Psoas muscle (tissue), 8 donors: ENCODE measurements around the gene CHCHD2. TPM values are rescaled to one million over a fixed set of nuclear protein-coding genes. Genes with fewer than 3 reads are reported as not detected.
"Not testable (repeated sequence)": the region's sequence is repeated elsewhere in the genome, so short reads cannot be mapped to it uniquely, and the experiment has no call there.

Experiments used
- ATAC-seq, 4 donors: fragments of 200-7000 bp; cut with Tn5 transposase; one replicate each; pipeline ENCODE4 v1.9.1; 2020; ENCODE audit warnings: moderate library complexity in 3 of 4, mild to moderate bottlenecking in 2 of 4
- DNase-seq, 2 donors: peaks; one replicate each; pipeline ENCODE4 v3.0.0-alpha.2; 2020
- H3K27ac ChIP-seq: fragments of 200-600 bp; one replicate; pipeline ENCODE4 v1.8.0; 2022
- H3K27me3 ChIP-seq, 3 donors: fragments of 200-600 bp in 1 of 3; one replicate each; pipeline versions ENCODE4 v1.6.1 to v1.8.0; 2013 to 2022; ENCODE audit warnings: low read length in 2 of 3, mild to moderate bottlenecking in 2 of 3, moderate library complexity in 1 of 3; ENCODE audit not compliant: insufficient read depth in 3 of 3
- H3K36me3 ChIP-seq, 2 donors: fragments of 200-600 bp in 1 of 2; one replicate each; pipeline versions ENCODE4 v1.6.1 to v1.8.0; 2013 to 2022; ENCODE audit warnings: low read depth in 1 of 2, mild to moderate bottlenecking in 1 of 2, moderate library complexity in 1 of 2; ENCODE audit not compliant: insufficient read depth in 1 of 2
- H3K4me1 ChIP-seq: fragments of 200-600 bp; one replicate; pipeline ENCODE4 v1.8.0; 2022
- H3K4me3 ChIP-seq: fragments of 200-600 bp; one replicate; pipeline ENCODE4 v1.8.0; 2022; ENCODE audit warnings: mild to moderate bottlenecking
- H3K9me3 ChIP-seq: fragments of 200-600 bp; one replicate; pipeline ENCODE4 v1.8.0; 2022
- WGBS, 3 donors: extraction: QIAGEN DNeasy Blood & Tissue Kit; methylation state at CpG; one replicate each; pipeline versions ENCODE4 v1.1.6 to v1.1.7; 2013; 5-methylcytosine and 5-hydroxymethylcytosine counted together
- intact Hi-C, 2 donors: fragments of 100-400 bp; cut with DNase I; formaldehyde crosslinking; loops; one replicate each; pipeline versions ENCODE4 v1.11.0 to v1.14.2; 2022
- polyA plus RNA-seq, 3 donors: library from polyadenylated mRNA; stranded (reverse); fragments of 200-250 nt; gene quantifications; one replicate each; pipeline ENCODE4 v1.2.3, GENCODE V29; 2013
- total RNA-seq, 4 donors: library from RNA; stranded (reverse); fragmentation: NEBNext Ultra II Directional in 2 of 4; extraction: Animal tissue kit (Norgen Biotek cat#: 25700) in 2 of 4; gene quantifications; one replicate each; pipeline versions ENCODE4 v1.2.1 to v1.2.4, GENCODE V29; 2021 to 2023
- TF ChIP-seq, protein P1 (sequence below): fragments of 200-600 bp; IDR thresholded peaks from one replicate; pipeline ENCODE4 v1.8.0; 2022; ENCODE audit warnings: antibody characterized with exemption
- donor health status: healthy with polysubstance abuse.
- donor health status: DM: no; HTN: no; CAD: no; lungs with moderate emphysema.
- donor health status: Bipolar disorder and iron deficiency.
- donor health status: healthy.
- donor health status: DM: yes; HTN: yes; CAD: no.
- donor health status: DM: no; HTN: no; CAD: no.
- donor health status: DM: no; HTN: no; CAD: no.
- donor health status: DM: yes; HTN: yes; CAD: no.

Gene CHCHD2
- total and polyA plus RNA-seq, 7 donors: 475 to 948 (median 571) TPM

DNA sequence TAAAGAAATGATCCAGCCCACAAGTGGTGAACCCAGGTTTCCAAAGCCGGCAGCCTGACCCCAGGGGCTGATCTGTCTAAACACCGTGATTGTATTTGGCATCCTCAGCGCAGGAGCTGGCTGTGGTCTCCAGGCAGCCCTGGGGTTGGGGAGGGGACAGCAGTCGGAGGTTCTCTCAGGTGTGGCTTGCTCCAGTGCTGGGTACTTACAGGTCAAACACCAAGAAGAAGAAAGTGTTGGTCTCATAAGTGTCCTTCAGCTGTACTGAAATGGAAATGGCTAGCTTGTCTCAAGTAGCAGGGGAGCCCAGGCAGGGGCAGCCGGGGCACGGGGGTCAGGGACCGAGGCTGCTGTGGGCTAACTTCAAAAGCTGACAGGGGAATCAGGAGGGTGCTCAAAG, 19.5 kb downstream of the CHCHD2 start:
- DNase-seq (no peak), ATAC-seq (no peak)
- H3K36me3 ChIP-seq: peaks cover 0 to 46% of the 10 kb centered on the region in 2 donors
- intact Hi-C loops: no loop called here
- no peaks in the 10 kb centered on the region for H3K27me3 ChIP-seq
- H3K9me3 ChIP-seq: no peaks in the 10 kb centered on the region
- H3K4me3 ChIP-seq: no peak overlapping the region
- peaks cover 52% of the 10 kb centered on the region for H3K4me1 ChIP-seq
- H3K27ac ChIP-seq: peak overlapping the region; percentile 7
- WGBS, 3 donors: 83 to 89% (median 84%) methylated on average over 7 of the region's 7 CpGs
- TF ChIP-seq, protein P1, sequence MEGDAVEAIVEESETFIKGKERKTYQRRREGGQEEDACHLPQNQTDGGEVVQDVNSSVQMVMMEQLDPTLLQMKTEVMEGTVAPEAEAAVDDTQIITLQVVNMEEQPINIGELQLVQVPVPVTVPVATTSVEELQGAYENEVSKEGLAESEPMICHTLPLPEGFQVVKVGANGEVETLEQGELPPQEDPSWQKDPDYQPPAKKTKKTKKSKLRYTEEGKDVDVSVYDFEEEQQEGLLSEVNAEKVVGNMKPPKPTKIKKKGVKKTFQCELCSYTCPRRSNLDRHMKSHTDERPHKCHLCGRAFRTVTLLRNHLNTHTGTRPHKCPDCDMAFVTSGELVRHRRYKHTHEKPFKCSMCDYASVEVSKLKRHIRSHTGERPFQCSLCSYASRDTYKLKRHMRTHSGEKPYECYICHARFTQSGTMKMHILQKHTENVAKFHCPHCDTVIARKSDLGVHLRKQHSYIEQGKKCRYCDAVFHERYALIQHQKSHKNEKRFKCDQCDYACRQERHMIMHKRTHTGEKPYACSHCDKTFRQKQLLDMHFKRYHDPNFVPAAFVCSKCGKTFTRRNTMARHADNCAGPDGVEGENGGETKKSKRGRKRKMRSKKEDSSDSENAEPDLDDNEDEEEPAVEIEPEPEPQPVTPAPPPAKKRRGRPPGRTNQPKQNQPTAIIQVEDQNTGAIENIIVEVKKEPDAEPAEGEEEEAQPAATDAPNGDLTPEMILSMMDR: no peak

DNA sequence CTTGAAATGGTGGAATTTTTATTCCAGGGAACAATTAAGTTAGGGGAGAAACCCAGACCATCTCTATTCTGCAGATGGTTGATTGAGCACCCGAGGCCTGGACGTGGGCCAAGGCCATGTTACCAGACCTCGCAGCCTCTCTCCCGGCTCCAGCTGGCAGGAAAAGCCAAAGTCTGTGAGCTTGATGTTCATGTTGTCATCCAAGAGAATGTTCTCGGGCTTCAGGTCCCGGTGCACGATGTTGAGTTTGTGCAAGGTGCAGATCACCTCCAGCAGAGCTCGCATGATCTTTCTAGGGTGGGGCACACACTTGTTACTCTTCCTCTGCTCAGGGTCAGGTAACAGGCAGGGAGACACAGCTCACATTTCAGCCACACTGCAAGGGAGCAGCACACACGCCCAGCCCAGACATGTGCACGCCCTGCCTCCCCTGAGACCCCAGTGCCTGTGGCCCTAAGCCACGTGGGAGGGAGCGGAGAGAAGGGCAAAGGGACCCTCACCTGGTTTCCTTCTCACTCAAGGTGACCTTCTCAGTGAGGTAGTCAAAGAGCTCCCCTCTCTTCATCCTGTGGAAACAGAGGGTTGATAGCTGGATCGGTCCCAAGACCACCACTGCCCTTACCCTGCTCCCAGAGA, 23.0 kb downstream of the CHCHD2 start:
- 15 to 17% (median 17%) methylated on average over 13 of the region's 13 CpGs for WGBS, 3 donors
- Histone ChIP-seq H3K27me3 (no peaks in the 10 kb centered on the region), H3K9me3 (no peaks in the 10 kb centered on the region), H3K4me1 (peaks cover 60% of the 10 kb centered on the region), H3K36me3 (peaks cover 0 to 45% of the 10 kb centered on the region in 2 donors), H3K4me3 (no peak overlapping the region), H3K27ac (peak overlapping the region; percentile 65)
- intact Hi-C loops: no loop called here
- ATAC-seq (peak; percentile 45 to 61 (median 56)), DNase-seq (peak; percentile 71 to 88)
- TF ChIP-seq, protein P1: no peak

DNA sequence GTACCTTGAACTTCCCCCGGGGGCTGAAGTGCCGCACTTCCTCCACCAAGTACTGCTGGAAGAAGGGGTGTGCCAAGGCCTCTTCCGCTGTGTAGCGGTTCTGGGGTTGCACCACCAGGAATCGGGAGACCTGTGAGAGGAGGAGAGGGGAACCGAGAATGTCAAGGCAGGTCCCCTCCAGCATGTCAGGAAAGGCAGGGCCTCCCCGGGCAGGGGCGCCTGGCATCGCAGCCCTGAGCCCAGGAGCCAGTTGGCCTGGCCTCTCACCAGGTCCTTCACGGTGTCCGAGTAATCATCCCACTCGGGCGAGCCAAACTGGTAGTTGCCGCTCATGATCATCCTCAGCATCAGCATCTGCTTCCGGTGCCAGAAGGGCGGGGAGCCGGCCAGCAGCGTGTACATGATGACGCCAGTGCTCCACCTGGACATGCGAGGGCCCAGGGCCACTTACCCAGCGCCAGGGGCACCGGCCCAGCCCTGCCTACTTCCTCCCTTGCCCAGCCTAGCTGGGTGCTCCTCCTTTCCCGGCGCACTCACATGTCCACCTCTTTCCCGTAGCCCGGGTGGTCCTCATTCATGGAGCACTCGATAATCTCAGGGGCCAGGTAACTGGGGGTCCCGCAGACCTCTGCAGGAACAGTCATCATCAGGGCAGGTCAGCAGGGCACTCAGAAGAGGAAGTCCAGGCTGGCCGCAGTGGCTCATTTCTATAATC, 24.5 kb downstream of the CHCHD2 start:
- Histone ChIP-seq H3K4me1 (peaks cover 62% of the 10 kb centered on the region), H3K27ac (peak overlapping the region; percentile 65), H3K27me3 (no peaks in the 10 kb centered on the region), H3K36me3 (peaks cover 0 to 33% of the 10 kb centered on the region in 2 donors), H3K4me3 (no peak overlapping the region), H3K9me3 (no peaks in the 10 kb centered on the region)
- ATAC-seq (peak; percentile 30 to 60 (median 44)), DNase-seq (peak; percentile 49 to 80)
- TF ChIP-seq, protein P1: no peak
- WGBS, 3 donors: 40 to 66% (median 43%) methylated on average over 27 to 29 of the region's 29 CpGs
- intact Hi-C loops: no loop called here

DNA sequence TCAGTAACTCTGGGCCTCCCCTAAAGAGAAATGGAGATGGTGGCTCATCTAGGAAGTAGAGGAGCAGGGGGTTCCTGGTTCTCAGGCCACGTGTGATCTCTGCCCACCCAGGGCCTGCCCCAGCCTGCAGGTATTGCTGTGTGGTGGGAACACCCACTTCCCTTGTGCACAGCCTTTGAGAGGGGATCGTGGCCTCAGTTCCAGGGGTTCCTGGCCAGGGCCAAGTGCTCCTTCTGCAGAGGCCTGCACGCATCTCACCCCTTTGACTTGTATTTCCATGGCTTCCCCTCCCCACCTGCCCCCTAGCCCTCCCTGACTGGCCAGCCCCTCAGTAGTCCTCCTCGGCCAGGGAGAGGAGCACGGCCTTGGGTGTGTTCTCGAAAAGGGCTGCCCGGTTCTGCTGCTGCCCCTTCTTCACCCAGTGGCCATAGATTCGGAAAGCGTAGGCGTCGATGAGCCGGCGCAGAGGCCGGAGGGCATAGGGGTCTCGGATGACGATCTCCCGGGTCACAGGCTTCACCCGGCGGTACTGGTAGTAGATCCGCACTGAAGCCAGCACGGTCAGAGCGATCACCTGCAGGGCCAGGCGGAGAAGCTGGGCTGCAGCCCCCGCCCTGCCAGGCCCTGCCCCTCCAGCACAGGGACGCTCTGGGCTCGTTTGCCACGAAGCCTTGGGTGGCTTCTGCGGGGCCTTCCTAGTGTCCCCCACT, 25.4 kb downstream of the CHCHD2 start:
- Histone ChIP-seq H3K27ac (peak overlapping the region; percentile 74), H3K4me1 (peaks cover 62% of the 10 kb centered on the region), H3K36me3 (peaks cover 0 to 31% of the 10 kb centered on the region in 2 donors)
- H3K9me3 ChIP-seq, ATAC-seq, DNase-seq, H3K4me3 ChIP-seq, H3K27me3 ChIP-seq, intact Hi-C loops: not testable (repeated sequence)
- 74 to 88% (median 80%) methylated on average over 28 of the region's 28 CpGs for WGBS, 3 donors
